ENCODE measurements around the gene GPC5.

GRCh38 chr13:92390217-92390616 lies 991.8 kb downstream of the GPC5 start:
- TF ChIP-seq MAX (IDR thresholded peaks at IDR 0.05) (no peak), YY1 (IDR thresholded peaks at IDR 0.05; ENCODE audit: low read depth) (no peak), RAD21 (IDR thresholded peaks at IDR 0.05; ENCODE audit: low read depth) (no peak), FOXM1 (IDR thresholded peaks at IDR 0.05; ENCODE audit: borderline replicate concordance, low read depth) (no peak), REST (IDR thresholded peaks at IDR 0.05; ENCODE audit: low read depth) (no peak), TAF1 (IDR thresholded peaks at IDR 0.05; ENCODE audit: low read depth) (no peak)
